HG02623 (cell line): Measurements from ENCODE around the gene TRAPPC1.

Experiments used
- ATAC-seq: cut with Tn5 transposase; IDR thresholded peaks from one replicate; pipeline ENCODE4 v1.9.1; 2021; ENCODE audit warnings: moderate library complexity; ENCODE audit not compliant: unreplicated experiment

The TRAPPC1 gene

DNA sequence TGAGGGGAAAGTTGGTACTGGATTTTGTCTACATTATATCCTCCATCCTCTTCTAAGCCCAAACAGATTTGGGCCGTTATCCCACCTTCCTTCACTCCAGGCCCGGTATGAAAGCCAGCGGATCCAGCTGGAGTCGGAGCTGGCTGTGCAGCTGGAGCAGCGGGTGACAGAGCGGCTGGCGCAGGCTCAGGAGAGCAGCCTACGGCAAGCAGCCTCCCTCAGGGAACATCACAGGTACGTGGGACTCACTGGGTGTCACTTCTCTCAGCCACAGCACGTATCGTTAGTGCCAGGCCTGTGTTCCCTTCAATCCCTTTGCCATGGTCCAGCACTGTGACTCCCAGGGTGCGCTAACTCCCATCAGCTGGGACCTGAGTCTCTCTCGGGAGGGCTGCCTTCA lies 11.5 kb upstream of the TRAPPC1 start:
- no peak for ATAC-seq

DNA sequence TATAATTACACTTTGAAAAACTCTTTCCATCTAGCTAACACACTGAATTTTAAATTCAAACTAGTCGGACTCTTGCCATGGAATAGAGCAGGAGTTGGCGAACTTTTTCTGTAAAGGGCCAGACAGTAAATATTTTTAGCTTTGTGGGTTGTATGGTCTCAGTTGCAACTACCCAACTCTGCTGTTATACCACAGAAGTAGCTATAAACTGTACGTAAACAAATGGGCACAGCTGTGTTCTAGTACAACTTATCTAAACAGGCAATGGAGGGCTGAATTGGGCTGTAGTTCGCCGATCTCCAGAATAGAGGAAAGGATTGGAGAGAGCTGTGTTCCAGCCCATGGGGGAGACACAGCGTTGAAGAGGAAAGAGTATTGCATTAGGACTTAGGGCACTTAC lies 9.0 kb upstream of the TRAPPC1 start:
- ATAC-seq, result no peak

DNA sequence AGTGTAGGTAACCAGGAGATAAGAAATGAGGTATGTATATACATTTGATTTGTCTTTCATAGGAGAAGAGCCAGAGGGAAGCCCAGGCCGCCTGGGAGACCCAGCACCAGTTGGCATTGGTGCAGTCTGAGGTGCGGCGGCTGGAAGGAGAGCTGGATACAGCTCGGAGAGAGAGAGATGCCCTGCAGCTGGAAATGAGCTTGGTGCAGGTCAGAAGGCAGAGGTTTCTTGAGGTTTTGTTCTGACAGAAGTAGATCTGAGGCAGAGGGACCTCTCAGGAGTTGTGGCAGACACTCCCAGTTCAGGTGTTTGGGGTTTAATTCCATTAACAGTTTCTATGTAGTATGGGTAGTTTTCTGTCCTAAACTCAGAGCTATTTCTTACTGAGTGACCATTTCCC lies 8.3 kb upstream of the TRAPPC1 start:
- ATAC-seq, result no peak

DNA sequence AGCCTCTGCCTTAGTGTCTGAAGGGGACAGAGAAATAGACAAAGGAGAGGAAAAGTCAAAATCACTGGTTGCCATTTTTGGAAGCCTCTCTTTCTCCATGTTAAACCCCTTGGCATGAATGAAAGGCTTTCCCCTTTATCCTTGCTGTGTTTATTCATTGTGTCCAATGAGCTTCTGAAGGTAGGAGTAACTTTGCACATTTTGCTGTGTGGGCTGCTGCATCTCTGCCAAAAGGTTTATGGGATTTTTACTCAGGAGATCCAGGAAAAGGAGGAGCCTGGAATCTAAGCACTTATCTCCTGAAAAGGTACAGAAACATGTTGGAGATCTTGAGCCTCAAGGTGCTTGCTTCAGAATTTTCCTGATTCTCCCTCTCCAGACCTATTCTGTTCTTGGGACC lies 4.1 kb upstream of the TRAPPC1 start:
- ATAC-seq, result no peak

DNA sequence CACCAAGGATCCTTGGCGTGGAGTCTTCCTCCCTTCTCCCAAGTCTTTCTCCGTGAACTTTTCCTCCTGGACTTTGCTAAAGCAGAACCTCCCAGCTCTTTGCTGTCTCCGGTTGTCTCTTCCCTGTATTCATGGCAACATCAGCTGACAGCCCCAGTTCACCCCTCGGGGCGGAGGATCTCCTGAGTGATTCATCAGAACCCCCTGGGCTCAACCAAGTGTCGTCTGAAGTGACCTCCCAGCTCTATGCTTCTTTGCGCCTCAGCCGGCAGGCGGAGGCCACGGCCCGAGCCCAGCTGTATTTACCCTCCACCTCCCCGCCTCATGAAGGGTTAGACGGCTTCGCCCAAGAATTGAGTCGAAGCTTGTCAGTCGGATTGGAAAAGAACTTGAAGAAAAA lies 1.2 kb upstream of the TRAPPC1 start:
- no peak for ATAC-seq

DNA sequence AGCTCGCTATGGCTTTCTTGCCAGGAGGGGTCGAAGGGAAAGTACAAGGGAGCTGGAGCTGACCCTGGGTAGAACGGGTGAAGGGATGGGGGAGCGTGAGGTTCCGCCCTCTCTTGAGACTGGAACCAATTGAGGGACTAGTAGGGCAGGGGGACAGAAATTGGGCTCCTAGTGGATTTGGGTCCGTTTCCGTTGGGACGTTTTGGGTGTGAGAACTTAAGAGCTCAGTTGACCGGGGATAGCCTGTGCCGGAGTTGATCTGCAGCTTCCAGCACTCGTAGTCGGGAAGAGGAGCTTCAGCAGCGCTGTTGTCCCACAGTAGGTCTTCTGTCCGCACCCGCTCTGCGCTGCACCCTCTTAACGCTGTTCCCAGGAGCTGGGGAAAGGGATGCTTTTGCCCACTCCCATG lies 741 bp upstream of the TRAPPC1 start:
- no peak for ATAC-seq

DNA sequence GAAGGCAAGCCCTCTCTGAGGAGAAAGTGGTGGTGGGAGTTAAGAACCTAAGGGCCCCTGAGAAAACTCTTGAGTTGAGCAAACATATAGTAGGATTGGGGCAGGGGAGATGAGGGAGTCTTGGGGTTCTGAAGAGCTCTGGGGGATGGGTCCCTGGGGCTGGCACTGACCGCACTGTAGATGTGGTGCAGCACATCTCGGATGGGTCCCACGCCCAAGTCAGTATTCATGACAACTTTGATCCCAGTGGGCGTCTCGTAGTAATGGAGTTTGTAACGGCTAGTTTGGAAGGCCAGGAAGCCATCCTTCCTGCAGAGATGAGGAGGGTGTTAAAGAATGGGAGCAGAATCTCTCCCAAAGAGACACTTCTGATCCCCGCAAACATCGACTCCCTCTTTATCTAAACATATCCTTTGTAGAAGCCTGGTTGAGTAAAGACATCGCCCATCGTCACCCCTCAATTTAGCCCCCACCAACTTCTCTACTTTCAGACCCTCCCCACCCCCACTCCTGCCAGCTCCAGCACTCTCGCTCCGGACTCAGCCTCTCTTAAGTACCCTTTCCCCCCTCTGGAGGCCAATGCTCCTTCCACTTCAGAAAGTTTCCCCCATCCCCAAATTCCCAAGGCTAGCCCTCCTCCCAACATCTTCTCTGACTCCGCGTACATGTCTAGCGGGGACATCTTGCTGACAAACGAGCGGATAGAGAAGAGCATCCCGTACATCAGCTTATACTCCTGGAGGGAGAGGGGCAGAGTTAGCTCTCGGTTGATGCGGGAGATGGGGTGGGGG lies 710 bp downstream of the TRAPPC1 start:
- ATAC-seq, result no peak

DNA sequence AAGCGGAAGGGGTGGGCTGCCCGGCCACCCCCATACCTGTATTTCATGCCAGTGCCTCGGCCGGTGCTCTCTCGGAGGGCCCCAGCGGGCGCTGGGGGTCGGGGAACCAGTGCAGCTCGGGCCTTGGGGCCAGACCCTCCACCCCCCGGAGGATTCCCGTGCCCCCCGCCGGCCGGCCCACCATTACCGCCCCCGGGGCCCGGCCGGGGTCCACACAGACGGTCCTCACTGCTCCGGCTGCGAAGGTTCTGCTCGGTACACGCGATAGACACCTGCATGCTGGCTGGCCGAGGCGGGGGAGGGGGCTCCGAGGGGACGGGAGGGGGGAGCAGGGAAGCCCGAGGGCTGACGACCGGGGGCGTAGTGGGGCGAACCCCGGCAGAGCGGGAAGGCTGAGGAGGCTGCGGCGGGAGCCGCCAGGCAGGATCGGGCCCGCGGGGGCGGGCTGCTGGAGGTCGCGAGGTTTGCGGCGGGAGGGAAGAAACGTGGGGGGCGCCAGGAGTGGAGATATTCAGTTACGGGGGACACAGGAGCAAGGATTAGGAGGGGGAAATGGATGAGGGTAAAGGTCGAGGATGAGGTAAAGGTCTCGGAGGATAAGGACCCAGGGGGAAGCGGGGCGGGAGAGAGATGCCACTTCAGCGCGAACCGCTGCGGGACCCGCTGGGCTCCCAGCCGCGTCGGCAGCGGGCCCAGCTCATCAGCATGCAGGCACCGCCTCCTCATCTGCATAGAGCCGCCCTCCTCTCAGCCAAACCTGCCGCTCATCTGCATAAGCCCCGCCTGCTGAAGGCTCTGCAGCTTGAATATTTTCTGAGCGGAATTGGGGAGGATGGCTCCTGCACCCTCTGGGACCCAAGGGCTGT lies 2.4 kb downstream of the TRAPPC1 start, which contains the start of gene KCNAB3:
Gene KCNAB3, minus strand, starts transcription at position 699 of the 866 bp plus-strand sequence. Its CDS starts 421 bp downstream, at position 278.
- ATAC-seq, result no peak

DNA sequence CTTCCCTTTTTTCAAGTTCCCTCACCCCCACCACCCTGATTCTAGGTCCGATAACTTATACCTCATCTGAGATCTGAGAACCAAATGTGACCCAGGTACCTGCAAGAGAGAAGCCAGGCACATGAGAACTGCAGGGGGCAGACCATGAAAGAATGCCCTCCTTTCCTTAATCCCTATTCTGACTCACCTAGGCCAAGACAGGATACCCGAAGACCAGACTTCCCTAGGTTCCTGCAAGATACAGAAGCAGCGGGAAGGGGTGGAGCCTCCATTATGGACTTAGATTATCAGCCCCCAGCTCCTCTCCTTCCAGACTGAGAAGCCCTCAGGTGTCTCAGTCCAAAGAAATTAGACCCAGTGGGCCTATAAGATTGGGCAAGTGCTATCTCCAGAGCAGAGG lies 4.2 kb downstream of the TRAPPC1 start:
- ATAC-seq, result no peak

DNA sequence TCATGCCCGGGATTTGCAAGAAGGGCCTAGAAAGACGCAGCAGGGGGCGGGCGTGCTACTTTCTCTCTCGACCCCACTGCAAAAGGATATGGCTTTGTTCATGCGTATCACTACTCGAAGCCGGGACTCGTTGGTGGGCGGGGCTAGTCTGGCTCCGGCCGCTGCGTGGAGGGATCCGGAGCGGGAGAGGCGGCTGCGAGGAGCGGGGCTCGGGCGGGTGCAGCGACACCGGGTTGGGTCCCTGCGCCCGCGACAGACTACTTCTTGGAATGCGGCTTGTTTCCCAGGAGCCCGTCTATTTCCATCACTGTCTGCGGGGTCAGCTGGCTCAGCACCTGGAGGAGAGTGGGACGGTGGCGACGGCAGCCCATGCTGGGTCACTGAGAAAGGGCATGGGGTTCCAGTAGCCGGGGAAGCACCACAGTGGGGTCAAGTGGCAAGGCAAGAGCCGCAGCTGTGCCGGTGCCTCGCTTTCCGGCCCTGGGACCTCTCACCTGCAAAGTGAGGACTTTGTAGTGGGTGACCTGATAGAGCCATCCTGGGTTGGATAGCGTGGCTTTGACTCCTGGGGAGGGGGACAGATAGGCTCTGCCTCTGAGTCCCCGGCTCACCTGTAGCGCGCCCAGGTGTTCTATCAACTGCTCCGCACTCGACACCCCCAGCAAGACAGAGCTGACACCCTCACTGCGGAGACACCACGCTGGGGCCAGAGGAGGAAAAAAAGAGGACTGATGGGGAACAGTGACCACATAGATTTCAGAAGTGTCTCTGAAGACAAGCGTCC lies 8.7 kb downstream of the TRAPPC1 start:
- no peak for ATAC-seq

DNA sequence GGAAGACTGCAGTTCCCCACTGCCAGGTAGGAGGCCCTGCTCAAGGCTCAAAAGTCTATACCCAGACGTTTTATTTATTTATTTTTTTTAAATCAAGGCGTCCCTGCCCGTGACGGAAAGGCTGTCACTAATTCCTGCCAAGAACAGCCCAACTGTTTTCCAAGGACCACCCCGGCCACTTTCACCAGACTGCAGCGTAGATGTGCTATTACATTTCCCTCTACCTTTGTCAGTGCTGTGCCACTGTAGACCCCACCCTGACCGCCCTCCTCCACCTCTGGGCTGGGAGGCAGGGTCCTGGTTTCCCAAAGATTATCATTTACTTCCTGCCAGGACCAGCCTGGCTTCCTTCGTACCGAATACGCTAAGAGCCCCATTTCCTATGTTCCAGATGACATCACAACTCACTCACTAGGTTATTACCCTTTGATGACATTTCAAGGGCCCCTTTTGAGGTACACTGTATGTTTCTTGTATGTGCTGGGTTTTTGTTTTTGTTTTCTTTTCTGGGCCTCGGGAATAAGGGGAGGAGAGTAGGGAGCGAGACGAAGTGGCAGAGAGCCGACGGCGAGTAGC lies 9.4 kb downstream of the TRAPPC1 start:
- ATAC-seq, result no peak

DNA sequence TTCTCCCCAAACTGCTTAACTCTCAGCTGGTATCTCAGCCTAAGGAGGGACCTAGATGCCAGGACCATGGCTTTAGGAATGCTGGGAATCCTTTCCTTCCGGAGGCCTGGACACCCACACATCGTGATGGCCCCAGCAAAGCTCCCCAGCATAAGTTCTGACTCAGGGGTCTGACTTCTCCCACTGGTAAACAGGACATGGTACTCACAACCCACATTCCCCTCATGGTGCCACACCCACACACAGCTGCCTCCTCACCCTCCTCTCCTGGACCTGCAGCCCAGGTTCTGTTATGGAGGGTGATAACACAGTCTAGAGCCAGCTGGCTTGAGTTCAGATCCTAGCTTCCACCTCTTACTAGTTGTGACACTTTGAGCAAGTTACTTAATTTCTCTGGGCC lies 14.9 kb downstream of the TRAPPC1 start:
- no peak for ATAC-seq

DNA sequence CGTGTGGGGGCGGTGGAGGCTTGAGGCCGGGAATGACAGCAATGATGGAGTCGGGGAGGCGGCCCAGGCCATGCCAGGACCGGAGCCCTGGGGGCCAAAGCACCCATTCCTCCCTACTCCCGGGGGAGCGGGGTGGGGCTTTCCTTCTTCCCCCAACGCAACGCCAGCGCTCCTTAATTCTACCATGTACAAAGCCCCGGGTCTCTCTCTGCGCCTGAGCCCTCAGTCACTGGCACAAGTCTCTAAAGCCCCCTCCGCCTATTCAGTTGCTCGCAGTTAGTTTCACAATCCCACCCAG lies 15.4 kb downstream of the TRAPPC1 start:
- ATAC-seq, result no peak

DNA sequence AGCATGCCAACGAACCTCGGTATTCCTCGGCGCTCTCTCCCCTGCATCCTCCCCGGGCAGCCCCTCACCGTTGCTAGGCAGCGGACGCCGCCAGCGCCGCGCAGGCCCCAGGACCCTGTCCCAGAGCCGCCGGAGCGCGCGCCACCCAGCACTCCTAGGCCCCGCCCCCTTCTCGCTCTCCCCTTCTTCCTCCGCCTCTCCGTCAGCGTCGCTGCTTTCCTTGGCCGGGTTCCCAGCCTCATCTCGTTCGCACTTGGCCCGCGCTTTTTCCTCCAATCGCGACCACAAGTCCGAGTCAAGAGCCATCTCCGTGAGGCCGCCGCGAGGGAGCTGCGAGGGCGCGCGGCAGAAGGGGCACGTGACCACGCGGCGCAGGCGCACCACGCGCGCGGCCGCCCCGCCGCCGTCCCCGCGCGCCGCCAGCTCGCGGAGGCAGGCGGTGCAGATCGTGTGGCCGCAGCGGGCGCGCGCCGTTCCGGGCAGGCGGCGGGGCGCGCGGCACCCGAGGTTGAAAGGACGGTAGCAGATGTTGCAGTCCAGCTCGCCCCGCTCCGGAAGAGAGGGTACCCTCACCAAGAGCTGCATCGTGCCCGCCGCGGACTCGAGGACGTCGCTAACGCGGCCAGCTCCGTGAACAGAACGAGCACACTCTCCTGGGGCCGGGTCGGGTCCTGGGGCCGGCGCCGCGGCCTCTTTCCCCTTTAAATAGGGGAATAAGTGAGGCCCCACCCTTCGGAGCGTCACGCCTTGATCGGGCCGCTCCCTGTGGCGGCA lies 15.9 kb downstream of the TRAPPC1 start, which contains the start of gene RNF227:
Gene RNF227, minus strand, starts transcription at position 679 of the 774 bp plus-strand sequence. Its CDS starts 94 bp downstream, at position 585.
- ATAC-seq, result peak; percentile 71

DNA sequence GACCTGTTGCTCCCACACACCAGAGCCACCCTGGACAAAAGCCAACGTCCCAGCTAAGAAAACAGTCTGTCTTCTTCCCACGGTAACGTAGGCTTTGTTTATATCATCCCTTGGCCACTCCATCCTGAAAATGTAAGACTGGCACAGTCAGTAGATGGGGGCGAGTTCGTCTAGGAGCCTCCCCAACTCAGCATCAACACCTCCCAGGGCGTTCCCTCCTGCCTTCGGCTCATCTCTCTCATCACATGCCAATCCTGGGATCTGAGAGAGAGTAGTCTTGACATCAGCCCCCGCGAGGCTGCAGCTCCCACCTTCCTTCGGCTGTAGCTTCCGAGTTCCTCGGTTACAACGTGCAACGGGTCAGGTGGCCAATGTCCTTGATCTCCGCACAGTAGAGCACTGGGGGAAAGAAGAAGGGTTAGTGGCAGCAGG lies 16.6 kb downstream of the TRAPPC1 start:
- ATAC-seq, result peak; percentile 8

DNA sequence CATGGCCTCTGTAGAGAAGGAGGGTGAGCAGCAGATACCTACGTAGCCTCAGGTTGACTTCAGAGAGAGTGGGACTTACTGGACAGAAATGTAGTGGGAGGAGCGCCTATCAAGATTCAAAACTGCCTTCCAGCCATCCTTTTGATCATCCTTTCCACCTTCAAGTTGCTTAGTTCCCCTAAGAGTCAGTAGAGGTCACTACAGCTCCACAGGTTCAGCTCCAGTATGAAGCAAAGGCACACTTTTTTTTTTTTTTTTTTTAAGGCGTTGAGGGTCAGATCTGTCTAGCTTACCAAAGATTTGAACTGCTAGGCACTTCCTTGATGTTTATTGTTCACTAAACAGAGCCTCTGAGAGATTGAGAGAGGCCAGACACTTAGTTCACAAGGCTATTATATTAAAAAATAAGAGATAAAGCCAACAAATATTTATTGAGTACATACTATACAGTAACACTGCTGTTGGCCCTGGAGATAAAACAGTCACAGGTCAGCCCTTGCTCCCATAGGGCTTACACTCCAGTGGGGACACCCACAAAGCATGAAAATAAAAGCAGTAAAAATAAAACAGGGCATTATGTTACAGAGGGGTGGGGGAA lies 18.7 kb downstream of the TRAPPC1 start:
- no peak for ATAC-seq

DNA sequence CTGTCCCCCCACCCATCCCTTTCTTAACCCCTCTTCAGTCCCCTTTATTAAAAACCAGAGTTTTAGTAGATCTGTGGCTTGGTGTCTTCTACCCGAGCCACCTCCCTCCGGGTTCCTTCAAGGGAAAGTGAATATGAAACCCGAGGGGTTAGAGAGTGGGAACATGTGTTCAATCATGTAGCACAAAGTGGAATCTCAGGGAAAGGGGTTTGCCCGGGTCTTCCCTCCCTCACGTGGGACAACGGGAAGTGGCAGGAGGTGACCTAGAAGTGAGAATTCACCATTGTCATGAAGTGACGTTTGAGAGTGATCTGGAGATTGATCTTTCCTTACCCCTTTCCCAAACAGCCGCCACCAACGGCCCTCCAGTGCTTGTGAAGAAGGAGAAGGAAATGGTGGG lies 20.6 kb downstream of the TRAPPC1 start:
- no peak for ATAC-seq

DNA sequence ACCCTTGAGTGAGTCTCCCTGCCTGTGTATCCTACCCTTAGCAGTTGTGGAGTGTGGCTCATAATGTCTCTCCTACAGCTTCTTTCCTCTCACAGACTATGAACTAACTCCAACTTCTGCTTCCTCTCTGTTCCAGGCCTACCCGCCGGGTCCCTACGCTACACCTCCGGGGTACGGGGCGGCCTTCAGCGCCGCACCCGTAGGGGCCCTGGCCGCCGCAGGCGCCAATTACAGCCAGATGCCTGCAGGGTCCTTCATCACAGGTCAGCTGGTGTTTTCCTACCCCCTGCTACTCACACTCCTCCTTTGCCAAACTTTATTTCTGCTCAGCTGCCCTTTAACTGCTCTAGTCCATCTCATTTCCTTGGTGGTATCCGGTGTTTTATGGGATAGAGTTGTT lies 21.0 kb downstream of the TRAPPC1 start:
- no peak for ATAC-seq

DNA sequence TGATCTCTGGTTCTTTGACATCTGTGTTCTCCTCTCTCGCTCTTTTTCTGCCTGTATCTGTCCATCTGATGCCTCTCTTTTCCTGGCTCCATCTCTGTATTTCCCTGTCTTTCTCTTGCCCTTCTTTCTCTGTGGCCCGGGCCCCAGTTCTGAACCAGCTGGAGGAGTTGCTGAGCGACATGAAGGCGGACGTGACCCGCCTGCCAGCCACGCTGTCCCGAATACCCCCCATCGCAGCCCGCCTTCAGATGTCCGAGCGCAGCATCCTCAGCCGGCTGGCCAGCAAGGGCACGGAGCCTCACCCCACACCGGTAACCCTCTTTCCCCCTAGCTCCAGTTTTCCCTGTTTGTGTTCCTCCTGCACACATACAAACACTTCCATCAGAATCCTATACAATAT lies 21.5 kb downstream of the TRAPPC1 start:
- no peak for ATAC-seq

DNA sequence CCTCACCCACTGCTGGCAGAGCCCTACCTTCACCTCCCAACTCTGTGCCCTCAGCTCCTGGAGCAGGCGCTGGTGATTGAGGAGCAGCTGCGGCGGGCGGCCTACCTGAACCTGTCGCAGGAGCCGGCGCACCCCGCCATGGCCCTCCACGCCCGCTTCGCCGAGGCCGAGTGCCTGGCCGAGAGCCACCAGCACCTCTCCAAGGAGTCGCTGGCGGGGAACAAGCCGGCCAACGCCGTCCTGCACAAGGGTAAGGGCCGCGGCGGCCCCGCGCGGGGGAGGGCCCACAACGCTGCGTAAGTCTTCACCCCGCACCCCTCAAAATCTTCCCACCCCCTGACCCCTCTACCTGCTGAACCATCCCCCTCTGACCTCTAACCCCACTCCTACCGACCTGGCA lies 22.7 kb downstream of the TRAPPC1 start:
- no peak for ATAC-seq
